Activated CD4-positive, alpha-beta memory T cell treated with anti-CD3 and anti-CD28 coated beads for 36 hours (primary cell): Measurements from ENCODE around the gene NAA50. TPM values are rescaled to one million over a fixed set of nuclear protein-coding genes. Genes with fewer than 3 reads are reported as not detected.

Source experiments
- CTCF ChIA-PET: fragments of 350-600 bp; sonication (Branson Sonifier 250); formaldehyde crosslinking; loops from one replicate; lab custom pipeline; 2021; ENCODE audit warnings: antibody characterized with exemption, inconsistent platforms; lab: Charles Lee
- POLR2A ChIA-PET: fragments of 350-600 bp; sonication (Branson Sonifier 250); formaldehyde crosslinking; loops from one replicate; lab custom pipeline; 2021; ENCODE audit warnings: antibody characterized with exemption; lab: Charles Lee
- DNase-seq: peaks from one replicate; pipeline ENCODE4 v3.0.0-alpha.2; 2020
- H3K27ac Mint-ChIP-seq: one replicate; pipeline ENCODE4 v1.8.0; 2021; ENCODE audit warnings: mixed read lengths
- H3K27me3 Mint-ChIP-seq: one replicate; pipeline ENCODE4 v1.8.0; 2021; ENCODE audit warnings: mixed read lengths
- H3K36me3 Mint-ChIP-seq: one replicate; pipeline ENCODE4 v1.8.0; 2021; ENCODE audit warnings: mixed read lengths
- H3K4me1 Mint-ChIP-seq: one replicate; pipeline ENCODE4 v1.8.0; 2021; ENCODE audit warnings: low read depth, mixed read lengths
- H3K4me3 Mint-ChIP-seq: one replicate; pipeline ENCODE4 v1.8.0; 2021; ENCODE audit warnings: mild to moderate bottlenecking, mixed read lengths
- H3K9me3 Mint-ChIP-seq: one replicate; pipeline ENCODE4 v1.8.0; 2021; ENCODE audit warnings: mixed read lengths
- intact Hi-C: fragments of 100-400 bp; cut with micrococcal nuclease; formaldehyde crosslinking; loops from one replicate; pipeline ENCODE4 v1.15.1; 2023
- total RNA-seq, 2 experiments: library from RNA; stranded (reverse); gene quantifications; one replicate each; pipeline ENCODE4 v1.2.3, GENCODE V29; 2021

The NAA50 gene
- 100 to 1,000 TPM; 112 to 113 TPM for total RNA-seq

DNA sequence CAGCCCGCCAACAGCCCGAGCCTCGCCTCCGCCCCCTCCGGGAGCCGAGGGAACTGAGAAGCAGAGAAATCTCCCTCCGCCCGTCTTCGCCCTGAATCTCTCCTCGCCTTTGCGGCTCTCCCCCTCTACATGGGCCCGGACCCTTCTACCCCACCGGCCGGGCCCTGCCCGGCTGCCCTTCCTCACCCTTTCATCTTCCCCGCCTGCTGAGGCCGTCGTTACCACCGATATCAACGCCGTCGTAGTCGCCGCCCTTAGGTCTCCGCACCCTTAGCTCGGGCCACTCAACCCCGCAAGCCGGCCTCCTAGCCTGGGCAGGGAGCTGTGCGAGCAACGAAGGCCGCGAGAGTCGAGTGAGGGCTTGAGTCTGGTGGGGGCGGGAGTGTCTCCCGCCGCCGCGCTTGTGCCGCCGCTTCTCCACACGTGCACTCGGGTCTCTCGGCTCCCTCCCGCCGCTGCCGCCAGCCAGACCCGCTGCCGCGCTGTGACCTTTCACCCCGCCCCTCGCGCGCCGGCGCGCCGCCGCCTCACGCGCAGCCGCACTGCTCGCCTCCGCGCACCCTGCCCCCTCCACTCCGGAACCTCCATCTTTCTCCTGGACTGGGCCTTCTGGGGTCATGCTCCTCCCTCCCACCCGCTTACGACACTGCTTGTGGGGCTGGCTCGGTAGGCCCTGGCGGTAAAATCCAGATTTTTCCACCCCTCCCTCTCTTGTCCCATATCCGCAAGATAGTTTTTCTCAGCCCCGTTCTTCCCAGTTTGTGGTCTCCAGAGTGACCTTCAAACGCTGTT is at the start of gene NAA50:
Gene NAA50 (minus strand): TSS at position 494 of the 792 bp plus-strand sequence. CDS start 300 bp downstream, at position 194.
- Mint-ChIP-seq H3K9me3 (no peaks in the 10 kb centered on the region), H3K27me3 (no peaks in the 10 kb centered on the region), H3K4me1 (peaks cover 62% of the 10 kb centered on the region), H3K27ac (peak within 1 kb of the TSS; percentile 100), H3K4me3 (peak within 1 kb of the TSS; percentile 91), H3K36me3 (peaks cover 18% of the 10 kb centered on the region)
- peak; percentile 97 for DNase-seq
- CTCF ChIA-PET, result interaction anchor here (0.6 to 3.3 kb wide), 29 partner anchors 8 to 797 kb away, joined by 3 to 45 read pairs (median 4); partner anchors contain the start of genes GRAMD1C and USF3
- POLR2A ChIA-PET, result interaction anchor here (1.1 to 3.2 kb wide), 8 partner anchors 10 to 727 kb away, joined by 3 to 13 read pairs (median 4); partner anchors contain the start of genes SPICE1 and USF3
- intact Hi-C loops, result loop anchor here (1.0 to 10.0 kb wide), 18 partner anchors 10 to 1604 kb away; partner anchors contain the start of genes CCDC191, GRAMD1C, QTRT2 and SIDT1

DNA sequence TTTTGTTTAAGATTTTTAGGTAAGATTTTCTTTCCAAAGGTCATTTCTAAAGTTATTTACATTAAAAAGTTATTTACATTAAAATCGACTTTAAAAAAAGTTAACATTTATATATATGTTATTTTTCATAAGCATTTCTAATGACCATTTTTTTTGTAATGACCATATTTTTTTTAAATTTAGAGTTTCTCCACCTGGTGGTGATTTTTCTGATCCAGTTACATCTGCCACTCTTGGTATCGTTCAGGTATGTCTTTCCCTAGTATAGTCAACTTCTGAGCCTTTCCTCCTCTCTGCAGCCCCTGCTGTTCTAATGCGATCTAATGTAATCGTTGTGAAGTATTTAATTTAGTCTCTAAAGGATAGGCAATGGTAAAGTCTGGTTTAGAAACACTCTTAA is 49.6 kb upstream of the NAA50 start:
- Mint-ChIP-seq H3K9me3 (no peaks in the 10 kb centered on the region), H3K27ac (no peak overlapping the region), H3K27me3 (no peaks in the 10 kb centered on the region), H3K4me3 (no peak overlapping the region), H3K36me3 (peaks cover 8% of the 10 kb centered on the region), H3K4me1 (no peaks in the 10 kb centered on the region)
- ChIA-PET POLR2A (no interaction called here), CTCF (interaction anchor here (1.1 to 2.6 kb wide), 3 partner anchors 51 to 79 kb away, joined by 3 to 16 read pairs (median 4); no protein-coding TSS in a partner anchor)
- intact Hi-C loops, result no loop called here
- DNase-seq, result no peak

DNA sequence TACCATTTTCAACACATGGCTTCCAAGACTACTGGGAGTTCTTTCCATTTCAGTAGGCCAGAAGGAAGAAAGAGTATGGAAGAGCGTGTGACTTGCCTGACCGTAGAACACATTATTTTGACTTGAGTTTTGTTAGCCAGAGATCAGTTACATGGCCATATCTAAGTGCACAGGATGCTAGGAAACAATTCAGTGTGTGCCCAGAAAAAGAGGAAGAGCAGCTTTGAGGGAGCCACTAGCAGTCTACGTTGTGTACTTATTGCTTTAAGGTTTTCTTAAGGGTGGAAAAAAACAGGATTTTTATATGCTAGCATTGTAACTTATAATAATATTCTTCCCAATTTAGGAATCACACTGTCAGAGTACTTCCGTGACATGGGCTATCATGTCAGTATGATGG is 48.5 kb upstream of the NAA50 start:
- DNase-seq, result no peak
- ChIA-PET CTCF (interaction anchor here (1.0 to 2.6 kb wide), 3 partner anchors 50 to 78 kb away, joined by 3 to 16 read pairs (median 4); no protein-coding TSS in a partner anchor), POLR2A (no interaction called here)
- Mint-ChIP-seq H3K27ac (no peak overlapping the region), H3K9me3 (no peaks in the 10 kb centered on the region), H3K4me1 (no peaks in the 10 kb centered on the region), H3K4me3 (no peak overlapping the region), H3K36me3 (peaks cover 6% of the 10 kb centered on the region), H3K27me3 (no peaks in the 10 kb centered on the region)
- intact Hi-C loops, result no loop called here

DNA sequence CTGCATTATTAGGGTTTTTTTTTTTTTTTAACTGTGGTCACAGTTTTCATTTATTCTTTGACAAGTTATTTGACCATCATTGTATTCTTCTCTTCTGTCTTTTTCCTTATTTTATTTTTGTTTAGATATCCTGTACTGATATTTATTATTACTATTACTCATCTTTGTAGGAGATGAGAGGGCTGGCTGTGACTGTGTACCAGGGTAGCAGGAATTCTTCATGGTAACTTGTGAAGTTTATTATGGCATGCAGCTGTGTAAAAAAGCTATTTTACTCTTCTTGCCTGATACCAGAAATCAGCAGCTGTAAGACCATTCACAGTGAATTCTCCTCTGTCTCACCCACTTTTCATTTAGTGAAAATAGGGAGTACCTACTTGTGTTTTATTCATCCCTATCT is 45.3 kb upstream of the NAA50 start:
- CTCF ChIA-PET, result no interaction called here
- H3K27ac Mint-ChIP-seq, result no peak overlapping the region
- no peaks in the 10 kb centered on the region for H3K4me1 Mint-ChIP-seq
- no peak overlapping the region for H3K4me3 Mint-ChIP-seq
- no peak for DNase-seq
- no peaks in the 10 kb centered on the region for H3K9me3 Mint-ChIP-seq
- peaks cover 7% of the 10 kb centered on the region for H3K36me3 Mint-ChIP-seq
- H3K27me3 Mint-ChIP-seq, result no peaks in the 10 kb centered on the region
- POLR2A ChIA-PET, result no interaction called here
- intact Hi-C loops, result no loop called here

DNA sequence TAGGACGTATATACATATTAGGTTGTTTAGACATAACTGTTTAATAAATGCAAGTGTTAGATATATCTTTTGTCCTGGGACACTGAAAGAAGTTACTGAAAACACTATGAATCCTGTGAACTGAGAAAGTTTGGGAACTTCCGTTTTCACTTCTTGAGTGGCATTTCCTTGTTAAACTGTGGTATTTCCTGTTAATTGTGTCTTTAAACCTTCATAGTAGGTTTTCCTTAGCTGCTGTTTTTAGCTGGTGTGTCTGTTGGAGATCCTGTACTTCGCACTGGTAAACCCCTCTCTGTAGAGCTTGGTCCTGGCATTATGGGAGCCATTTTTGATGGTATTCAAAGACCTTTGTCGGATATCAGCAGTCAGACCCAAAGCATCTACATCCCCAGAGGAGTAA is 37.9 kb upstream of the NAA50 start:
- intact Hi-C loops, result no loop called here
- Mint-ChIP-seq H3K4me3 (no peak overlapping the region), H3K9me3 (no peaks in the 10 kb centered on the region), H3K36me3 (peaks cover 7% of the 10 kb centered on the region), H3K27ac (no peak overlapping the region), H3K27me3 (no peaks in the 10 kb centered on the region), H3K4me1 (peaks cover 3% of the 10 kb centered on the region)
- ChIA-PET POLR2A (no interaction called here), CTCF (interaction anchor here (1.2 kb wide), 1 partner anchor 39 kb away, joined by 6 read pairs; no protein-coding TSS in a partner anchor)
- DNase-seq, result no peak

DNA sequence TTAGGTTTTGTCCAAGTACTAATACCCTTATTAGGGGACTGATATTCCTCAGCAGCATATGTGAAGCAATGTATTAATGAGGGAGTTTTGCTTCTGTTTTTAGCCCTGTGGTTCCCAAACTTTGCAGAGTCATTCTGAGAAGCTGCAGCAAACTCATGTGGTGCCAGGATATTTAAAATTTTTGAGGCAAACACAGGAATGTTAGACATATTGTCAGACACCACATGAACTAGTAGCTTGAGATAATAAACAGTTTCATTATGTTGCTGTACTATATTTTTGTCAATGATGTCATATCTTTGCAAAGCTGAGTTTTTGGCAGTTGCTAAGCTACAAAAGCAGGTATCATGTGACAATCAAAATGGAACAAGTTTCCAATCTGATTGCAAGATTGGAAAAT is 37.4 kb upstream of the NAA50 start:
- CTCF ChIA-PET, result interaction anchor here (1.2 kb wide), 1 partner anchor 38 kb away, joined by 6 read pairs; no protein-coding TSS in a partner anchor
- Mint-ChIP-seq H3K4me1 (peaks cover 3% of the 10 kb centered on the region), H3K27me3 (no peaks in the 10 kb centered on the region), H3K9me3 (no peaks in the 10 kb centered on the region), H3K27ac (no peak overlapping the region), H3K4me3 (no peak overlapping the region), H3K36me3 (peaks cover 7% of the 10 kb centered on the region)
- intact Hi-C loops, result no loop called here
- no peak for DNase-seq
- POLR2A ChIA-PET, result no interaction called here

DNA sequence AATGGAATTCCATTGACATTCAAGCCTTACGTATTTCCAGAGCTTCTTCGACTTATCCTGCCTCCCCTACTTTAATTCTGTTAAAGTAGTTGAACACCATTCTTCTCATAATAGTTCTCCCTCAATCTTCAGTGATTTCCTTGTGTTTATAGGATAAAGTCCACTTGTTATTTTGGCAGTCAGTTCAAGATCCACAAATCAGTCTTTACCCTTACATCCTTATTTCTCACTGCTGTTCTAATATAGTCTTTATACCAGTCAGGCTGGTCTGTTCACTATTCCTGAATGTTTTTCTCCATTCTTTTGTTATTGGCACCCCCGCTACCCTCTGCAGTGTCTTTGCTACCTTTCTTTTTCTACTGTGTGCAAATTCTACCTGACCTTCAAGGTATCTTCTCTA is 30.5 kb upstream of the NAA50 start:
- H3K4me1 Mint-ChIP-seq, result peaks cover 4% of the 10 kb centered on the region
- no peak for DNase-seq
- H3K36me3 Mint-ChIP-seq, result no peaks in the 10 kb centered on the region
- H3K27ac Mint-ChIP-seq, result no peak overlapping the region
- no peaks in the 10 kb centered on the region for H3K27me3 Mint-ChIP-seq
- intact Hi-C loops, result no loop called here
- no peak overlapping the region for H3K4me3 Mint-ChIP-seq
- ChIA-PET CTCF (no interaction called here), POLR2A (no interaction called here)
- no peaks in the 10 kb centered on the region for H3K9me3 Mint-ChIP-seq

DNA sequence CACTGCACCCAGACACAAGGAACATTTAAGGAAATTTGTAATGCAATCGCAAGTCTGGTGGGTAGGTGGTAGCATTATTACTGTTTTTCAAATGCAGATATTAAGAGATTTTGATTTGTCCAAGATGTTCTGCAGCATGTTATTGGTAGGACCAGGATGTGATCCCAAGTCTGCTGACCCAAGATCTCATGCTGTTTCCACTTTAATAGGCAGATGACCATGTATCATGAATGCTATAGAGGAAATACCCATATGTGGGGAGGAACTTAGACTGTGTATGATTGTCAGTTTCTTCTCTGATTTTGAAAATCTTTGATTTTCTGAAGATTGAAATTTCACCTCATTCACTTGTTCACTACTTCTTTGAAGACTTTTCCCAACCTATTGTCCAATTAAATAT is 29.5 kb upstream of the NAA50 start:
- Mint-ChIP-seq H3K9me3 (no peaks in the 10 kb centered on the region), H3K27me3 (no peaks in the 10 kb centered on the region), H3K27ac (no peak overlapping the region), H3K4me3 (no peak overlapping the region), H3K36me3 (no peaks in the 10 kb centered on the region), H3K4me1 (peaks cover 4% of the 10 kb centered on the region)
- ChIA-PET POLR2A (no interaction called here), CTCF (interaction anchor here (0.7 kb wide), 1 partner anchor 39 kb away, joined by 4 read pairs; no protein-coding TSS in a partner anchor)
- DNase-seq, result no peak
- intact Hi-C loops, result no loop called here

DNA sequence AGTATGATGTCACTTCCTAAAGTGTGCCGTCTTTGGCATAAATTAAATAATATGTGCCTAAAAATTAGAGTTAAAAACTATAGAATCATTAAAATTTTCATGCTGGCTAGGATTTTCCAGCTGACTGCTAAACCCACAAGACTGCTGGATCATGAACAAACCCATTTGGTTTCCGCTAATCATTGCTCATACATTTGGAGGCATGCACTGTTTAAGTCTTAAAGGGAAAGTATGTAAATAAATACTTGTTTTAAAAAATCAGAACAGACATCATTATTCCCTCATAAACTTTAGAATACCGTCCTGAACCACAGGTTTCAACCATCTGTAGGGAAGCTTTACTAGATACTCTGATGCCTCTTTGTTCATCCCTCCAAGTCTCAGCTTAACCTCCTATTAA is 27.3 kb upstream of the NAA50 start:
- H3K27me3 Mint-ChIP-seq, result no peaks in the 10 kb centered on the region
- no peak overlapping the region for H3K27ac Mint-ChIP-seq
- intact Hi-C loops, result no loop called here
- H3K9me3 Mint-ChIP-seq, result no peaks in the 10 kb centered on the region
- DNase-seq, result no peak
- no peak overlapping the region for H3K4me3 Mint-ChIP-seq
- ChIA-PET POLR2A (no interaction called here), CTCF (interaction anchor here (1.0 kb wide), 2 partner anchors 15 to 37 kb away, joined by 3 to 4 read pairs; no protein-coding TSS in a partner anchor)
- no peaks in the 10 kb centered on the region for H3K36me3 Mint-ChIP-seq
- peaks cover 8% of the 10 kb centered on the region for H3K4me1 Mint-ChIP-seq

DNA sequence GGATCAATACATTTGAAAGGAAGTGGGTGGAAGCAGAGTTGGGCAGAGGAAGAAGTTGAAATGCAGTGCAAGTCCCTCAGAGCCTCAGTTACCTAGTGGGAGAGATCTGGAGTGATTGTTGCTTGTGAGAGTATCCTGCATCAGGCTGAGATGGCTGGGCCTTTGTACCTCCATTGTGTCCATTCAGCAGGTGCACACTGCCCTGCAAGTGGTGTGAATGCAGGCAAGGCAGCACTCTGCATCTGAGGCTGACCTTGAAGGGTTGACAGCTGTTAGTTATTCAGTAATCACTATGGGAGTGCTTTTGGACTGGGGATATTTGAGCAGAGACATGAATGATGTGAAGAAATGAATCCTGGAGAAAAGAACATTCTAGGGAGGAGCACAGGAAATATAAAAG is 25.9 kb upstream of the NAA50 start:
- Mint-ChIP-seq H3K27ac (no peak overlapping the region), H3K4me3 (no peak overlapping the region), H3K27me3 (no peaks in the 10 kb centered on the region), H3K4me1 (peaks cover 6% of the 10 kb centered on the region), H3K9me3 (no peaks in the 10 kb centered on the region), H3K36me3 (no peaks in the 10 kb centered on the region)
- ChIA-PET CTCF (no interaction called here), POLR2A (no interaction called here)
- no peak for DNase-seq
- intact Hi-C loops, result no loop called here

DNA sequence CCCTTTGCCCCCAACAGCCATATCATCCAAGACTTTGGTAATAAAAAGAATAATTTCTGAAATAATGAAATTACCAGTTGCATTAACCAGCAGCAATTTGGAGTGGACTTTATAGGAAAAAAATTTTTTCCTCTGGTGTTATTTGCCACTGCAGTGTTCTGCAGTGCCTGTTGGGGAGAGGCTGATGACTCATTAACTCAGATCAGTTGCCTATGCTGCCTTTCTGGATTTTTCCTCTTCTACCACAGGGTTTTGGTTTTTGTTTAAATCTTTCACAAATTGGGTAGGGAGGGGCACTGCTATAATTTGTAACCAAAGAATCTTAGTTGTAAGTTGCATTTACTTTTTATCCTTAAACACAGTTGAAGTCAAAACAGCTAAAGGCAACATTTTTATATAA is 23.5 kb upstream of the NAA50 start:
- H3K4me1 Mint-ChIP-seq, result peaks cover 6% of the 10 kb centered on the region

DNA sequence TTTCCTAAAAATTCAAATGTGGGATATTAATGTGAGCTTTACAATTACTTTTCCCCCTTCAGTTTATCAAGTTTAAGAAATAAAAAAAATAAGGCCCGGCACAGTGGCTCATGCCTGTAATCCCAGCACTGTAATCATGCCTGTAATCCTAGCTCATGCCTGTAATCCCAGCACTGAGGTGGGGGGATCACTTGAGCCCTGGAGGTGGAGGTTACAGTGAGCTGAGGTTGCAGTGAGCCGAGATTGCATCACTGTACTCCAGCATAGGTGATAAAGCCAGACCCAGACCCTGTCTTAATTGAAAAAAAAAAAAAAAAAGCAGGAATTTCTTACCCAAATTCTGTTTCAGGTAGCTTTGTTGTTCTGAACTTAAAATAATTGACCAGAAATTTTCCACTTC is 18.6 kb upstream of the NAA50 start:
- POLR2A ChIA-PET, result no interaction called here

More for the DNA sequence above, 23.5 kb upstream of the NAA50 start:
- H3K36me3 Mint-ChIP-seq, result no peaks in the 10 kb centered on the region
- intact Hi-C loops, result loop anchor here (1.0 kb wide), 1 partner anchor 22 kb away; the partner anchor contains the start of gene ATP6V1A
- H3K27ac Mint-ChIP-seq, result no peak overlapping the region
- ChIA-PET POLR2A (no interaction called here), CTCF (interaction anchor here (1.8 kb wide), 1 partner anchor 24 kb away, joined by 4 read pairs; no protein-coding TSS in a partner anchor)
- no peak for DNase-seq
- H3K4me3 Mint-ChIP-seq, result no peak overlapping the region
- no peaks in the 10 kb centered on the region for H3K27me3 Mint-ChIP-seq
- H3K9me3 Mint-ChIP-seq, result no peaks in the 10 kb centered on the region

More for the DNA sequence above, 18.6 kb upstream of the NAA50 start:
- no peak overlapping the region for H3K4me3 Mint-ChIP-seq
- no peaks in the 10 kb centered on the region for H3K9me3 Mint-ChIP-seq
- H3K36me3 Mint-ChIP-seq, result no peaks in the 10 kb centered on the region
- peaks cover 4% of the 10 kb centered on the region for H3K4me1 Mint-ChIP-seq
- intact Hi-C loops, result no loop called here
- DNase-seq, result no peak
- no peak overlapping the region for H3K27ac Mint-ChIP-seq
- CTCF ChIA-PET, result interaction anchor here (0.9 kb wide), 1 partner anchor 28 kb away, joined by 3 read pairs; no protein-coding TSS in a partner anchor
- no peaks in the 10 kb centered on the region for H3K27me3 Mint-ChIP-seq
